Osteoblast (primary cell): ENCODE data around the gene LHFPL6. TPM values are rescaled to one million over a fixed set of nuclear protein-coding genes. Genes with fewer than 3 reads are reported as not detected.

Experiments used
- DNase-seq: peaks from one replicate; pipeline ENCODE4 v3.0.0; 2011; ENCODE audit warnings: low spot score, mixed read lengths; ENCODE audit not compliant: insufficient read length; ENCODE audit errors: missing footprints
- H2AFZ ChIP-seq: 2 replicates; pipeline ENCODE4 v1.6.0; 2011; ENCODE audit warnings: mild to moderate bottlenecking, low read length
- H3K27ac ChIP-seq: 2 replicates; pipeline ENCODE4 v1.5.1; 2011; ENCODE audit warnings: mild to moderate bottlenecking, low read depth, low read length, moderate library complexity
- H3K27me3 ChIP-seq: 2 replicates; pipeline ENCODE4 v1.6.0; 2012; ENCODE audit warnings: mild to moderate bottlenecking, control low read depth, inconsistent platforms, low read length, moderate library complexity; ENCODE audit not compliant: insufficient read depth
- H3K36me3 ChIP-seq: 2 replicates; pipeline ENCODE4 v1.5.1; 2011; ENCODE audit warnings: mild to moderate bottlenecking, low read length, control low read depth, moderate library complexity; ENCODE audit not compliant: insufficient read depth
- H3K4me1 ChIP-seq: 2 replicates; pipeline ENCODE4 v1.5.1; 2011; ENCODE audit warnings: mild to moderate bottlenecking, low read length, control low read depth, moderate library complexity; ENCODE audit not compliant: insufficient read depth
- H3K4me2 ChIP-seq: 2 replicates; pipeline ENCODE4 v1.6.0; 2011; ENCODE audit warnings: mild to moderate bottlenecking, low read length; ENCODE audit not compliant: insufficient read depth
- H3K4me3 ChIP-seq: fragments of 200-600 bp; sonication (generic); 3 replicates; pipeline ENCODE4 v1.5.1; 2012; ENCODE audit warnings: mild to moderate bottlenecking, low read length, inconsistent platforms; ENCODE audit not compliant: insufficient read depth
- H3K79me2 ChIP-seq: 2 replicates; pipeline ENCODE4 v1.6.0; 2012; ENCODE audit warnings: mild to moderate bottlenecking, low read length, control low read depth, inconsistent platforms; ENCODE audit not compliant: insufficient read depth
- H3K9me3 ChIP-seq: 2 replicates; pipeline ENCODE4 v1.5.1; 2011; ENCODE audit warnings: low read depth, low read length, control low read depth
- H4K20me1 ChIP-seq: 2 replicates; pipeline ENCODE4 v1.6.0; 2012; ENCODE audit warnings: mild to moderate bottlenecking, low read length, control low read depth; ENCODE audit not compliant: insufficient read depth
- CTCF ChIP-seq: IDR thresholded peaks from 2 replicates; pipeline ENCODE4 v1.5.1; 2011; ENCODE audit warnings: mild to moderate bottlenecking, low read depth, low read length, moderate library complexity; ENCODE audit errors: extremely low read depth
- total RNA-seq: library from RNA; depleted of rRNA; stranded (reverse); fragments of >200 nt; gene quantifications from 2 replicates; pipeline ENCODE4 v1.2.3, GENCODE V29; 2012

Gene LHFPL6
- total RNA-seq, 1 donor, result 112 TPM

GRCh38 chr13:39499604-39500003 lies 103.4 kb downstream of the LHFPL6 start:
- Histone ChIP-seq H3K4me3 (no peak overlapping the region), H3K9me3 (no peaks in the 10 kb centered on the region), H3K36me3 (no peaks in the 10 kb centered on the region), H2AFZ (no peak overlapping the region), H3K4me1 (peaks cover 4% of the 10 kb centered on the region), H4K20me1 (peaks cover 20% of the 10 kb centered on the region), H3K27me3 (no peaks in the 10 kb centered on the region), H3K27ac (no peak overlapping the region), H3K79me2 (peaks cover 58% of the 10 kb centered on the region), H3K4me2 (no peak overlapping the region)
- TF ChIP-seq CTCF, result no peak
- no peak for DNase-seq

DNA sequence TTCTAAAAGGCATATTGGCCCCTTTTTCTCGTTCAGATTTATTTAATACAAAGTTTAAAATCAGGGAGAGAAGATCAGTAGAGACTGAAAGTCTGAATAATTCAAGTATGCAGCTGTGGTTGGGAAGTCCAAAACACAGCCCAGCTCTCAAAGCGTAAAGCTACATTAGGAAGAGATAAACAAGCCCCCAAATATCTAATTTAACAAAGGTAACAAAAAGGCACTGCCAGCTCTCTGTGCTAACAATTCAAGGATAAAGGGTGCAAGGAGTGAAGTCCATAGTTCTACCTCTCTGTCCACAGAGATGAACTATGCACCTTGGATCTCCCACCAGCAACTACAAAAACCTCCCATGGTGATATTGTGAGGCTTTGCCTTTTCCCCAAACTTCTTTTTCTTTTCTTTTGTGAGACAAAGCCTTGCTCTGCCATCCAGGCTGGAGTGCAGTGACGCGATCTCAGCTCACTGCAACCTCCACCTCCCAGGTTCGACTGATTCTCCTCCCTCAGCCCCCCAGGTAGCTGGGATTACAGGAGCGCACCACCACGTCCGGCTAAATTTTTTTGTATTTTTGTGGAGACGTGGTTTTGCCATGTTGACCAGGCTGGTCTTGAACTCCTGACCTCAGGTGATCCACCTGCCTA lies 104.4 kb downstream of the LHFPL6 start:
- Histone ChIP-seq H3K27me3 (no peaks in the 10 kb centered on the region), H3K79me2 (peaks cover 60% of the 10 kb centered on the region), H3K4me3 (no peak overlapping the region), H3K4me1 (peaks cover 4% of the 10 kb centered on the region), H3K9me3 (no peaks in the 10 kb centered on the region), H3K27ac (no peak overlapping the region), H2AFZ (no peak overlapping the region), H3K36me3 (no peaks in the 10 kb centered on the region), H4K20me1 (peaks cover 20% of the 10 kb centered on the region), H3K4me2 (no peak overlapping the region)
- DNase-seq, result no peak
- no peak for TF ChIP-seq CTCF

GRCh38 chr13:39496506-39496905 lies 106.5 kb downstream of the LHFPL6 start:
- no peak overlapping the region for H3K27ac ChIP-seq
- H3K27me3 ChIP-seq, result no peaks in the 10 kb centered on the region
- peaks cover 11% of the 10 kb centered on the region for H4K20me1 ChIP-seq

DNA sequence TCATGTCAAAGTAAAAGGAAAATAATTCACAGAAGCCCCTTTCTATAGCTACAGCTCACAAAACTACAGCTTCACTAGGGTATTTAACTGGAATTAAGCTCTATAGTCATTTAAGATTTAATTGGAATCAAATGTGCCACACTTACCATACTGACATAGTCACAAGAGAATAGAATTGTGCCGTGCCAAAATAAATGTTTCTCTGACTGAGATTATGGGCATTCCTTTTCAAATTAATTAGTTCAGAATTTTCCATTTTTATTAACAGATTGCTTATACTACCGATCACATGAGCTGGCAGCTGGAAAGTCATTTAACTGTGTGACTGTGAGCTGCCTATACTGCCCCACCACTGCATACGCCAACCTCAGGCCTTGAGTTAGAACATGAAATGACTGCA lies 108.4 kb downstream of the LHFPL6 start:
- H3K36me3 ChIP-seq, result no peaks in the 10 kb centered on the region
- TF ChIP-seq CTCF, result no peak
- H3K27me3 ChIP-seq, result no peaks in the 10 kb centered on the region
- peaks cover 13% of the 10 kb centered on the region for H4K20me1 ChIP-seq
- no peak overlapping the region for H3K27ac ChIP-seq
- DNase-seq, result no peak
- H3K4me1 ChIP-seq, result no peaks in the 10 kb centered on the region
- no peak overlapping the region for H2AFZ ChIP-seq
- peaks cover 47% of the 10 kb centered on the region for H3K79me2 ChIP-seq
- H3K4me2 ChIP-seq, result no peak overlapping the region
- H3K9me3 ChIP-seq, result no peaks in the 10 kb centered on the region
- no peak overlapping the region for H3K4me3 ChIP-seq

More at GRCh38 chr13:39496506-39496905, 106.5 kb downstream of the LHFPL6 start:
- Histone ChIP-seq H2AFZ (no peak overlapping the region), H3K4me3 (no peak overlapping the region), H3K4me2 (no peak overlapping the region), H3K9me3 (no peaks in the 10 kb centered on the region), H3K36me3 (no peaks in the 10 kb centered on the region), H3K4me1 (no peaks in the 10 kb centered on the region), H3K79me2 (peaks cover 46% of the 10 kb centered on the region)
- no peak for DNase-seq
- no peak for TF ChIP-seq CTCF
